Endothelial cell of umbilical vein (primary cell): ENCODE results near the gene IFNA10. TPM values are rescaled to one million over a fixed set of nuclear protein-coding genes. Genes with fewer than 3 reads are reported as not detected.
"Not testable (repeated sequence)": the region's sequence is repeated elsewhere in the genome, so short reads cannot be mapped to it uniquely, and the experiment has no call there.

Experiments
- Bru-seq: library from RNA; stranded (reverse); fragments of 400-500 nt; gene quantifications from one replicate; lab custom pipeline; 2021; lab: Mats Ljungman, UMichigan
- BruChase-seq, 2 experiments: library from RNA; stranded (reverse); fragments of 400-500 nt; gene quantifications; one replicate each; lab custom pipeline; 2021; lab: Mats Ljungman, UMichigan
- BruUV-seq: library from RNA; stranded (reverse); fragments of 400-500 nt; replicated peaks from 2 replicates; lab custom pipeline; 2021; lab: Mats Ljungman, UMichigan
- CTCF ChIA-PET: fragments of 300-600, 350-600 bp; sonication (Branson Sonifier 250); formaldehyde crosslinking; loops from one replicate; lab custom pipeline; 2021; ENCODE audit warnings: antibody characterized with exemption, inconsistent platforms; lab: Charles Lee
- POLR2A ChIA-PET: fragments of 300-600, 350-600 bp; sonication (Branson Sonifier 250); formaldehyde crosslinking; loops from one replicate; lab custom pipeline; 2021; ENCODE audit warnings: antibody characterized with exemption, inconsistent platforms; lab: Charles Lee
- DNase-seq: peaks from one replicate; pipeline ENCODE4 v3.0.0-alpha.2; 2011; ENCODE audit warnings: low read depth, low spot score
- FAIRE-seq: peaks from 2 replicates; lab custom pipeline; 2011; peaks lifted over from hg19 to GRCh38; lab: Jason Lieb, UNC
- H2AFZ ChIP-seq: 2 replicates; pipeline ENCODE4 v1.6.0; 2012; ENCODE audit warnings: low read depth, low read length, control low read depth, inconsistent platforms
- H3K27ac ChIP-seq: 2 replicates; pipeline ENCODE4 v1.5.1; 2011; ENCODE audit warnings: low read depth, mild to moderate bottlenecking, control low read depth, low read length, moderate library complexity; ENCODE audit not compliant: insufficient read depth
- H3K27me3 ChIP-seq, 2 experiments: 2 replicates each; pipeline versions ENCODE4 v1.6.0 to v1.6.1; 2011; ENCODE audit warnings: low read length in 2 of 2, mixed read lengths in 1 of 2; ENCODE audit not compliant: control insufficient read depth in 2 of 2, insufficient read depth in 2 of 2
- H3K36me3 ChIP-seq, 2 experiments: 2 replicates in 1 of 2; 3 replicates in 1 of 2; pipeline ENCODE4 v1.5.1; 2011; ENCODE audit warnings: low read length in 2 of 2, mild to moderate bottlenecking in 1 of 2, moderate library complexity in 1 of 2; ENCODE audit not compliant: control insufficient read depth in 2 of 2, insufficient read depth in 2 of 2; ENCODE audit errors: extremely low read depth in 1 of 2
- H3K4me1 ChIP-seq: 3 replicates; pipeline ENCODE4 v1.5.1; 2011; ENCODE audit warnings: mild to moderate bottlenecking, low read length; ENCODE audit not compliant: control insufficient read depth, insufficient read depth; ENCODE audit errors: extremely low read depth
- H3K4me2 ChIP-seq: 2 replicates; pipeline ENCODE4 v1.6.1; 2011; ENCODE audit warnings: low read length, control low read depth, mixed read lengths; ENCODE audit not compliant: insufficient read depth
- H3K4me3 ChIP-seq, 3 experiments: fragments of 200-600 bp in 1 of 3; sonication (generic), shearing (Covaris generic) in 1 of 3; replicated peaks in 1 of 3; 2 replicates each; pipeline ENCODE4 v1.5.1; 2011 to 2016; ENCODE audit warnings: control low read depth in 3 of 3, low read length in 3 of 3, mild to moderate bottlenecking in 2 of 3, inconsistent platforms in 1 of 3, low read depth in 1 of 3, moderate library complexity in 1 of 3; ENCODE audit not compliant: insufficient read depth in 1 of 3
- H3K79me2 ChIP-seq: 2 replicates; pipeline ENCODE4 v1.6.0; 2012; ENCODE audit warnings: low read length, inconsistent platforms; ENCODE audit not compliant: control insufficient read depth, insufficient read depth
- H3K9ac ChIP-seq: replicated peaks from 2 replicates; pipeline ENCODE3; 2011; ENCODE audit warnings: low read length, control low read depth; ENCODE audit not compliant: insufficient read depth; ENCODE audit errors: extremely low read depth
- H3K9me1 ChIP-seq: replicated peaks from 3 replicates; pipeline ENCODE4 v1.6.0; 2011; ENCODE audit warnings: mild to moderate bottlenecking, low read length; ENCODE audit not compliant: control insufficient read depth, insufficient read depth; ENCODE audit errors: extremely low read depth
- H3K9me3 ChIP-seq: replicated peaks from 2 replicates; pipeline ENCODE4 v1.5.1; 2012; ENCODE audit warnings: low read length, inconsistent platforms; ENCODE audit not compliant: control insufficient read depth, insufficient read depth
- H4K20me1 ChIP-seq: replicated peaks from 2 replicates; pipeline ENCODE3; 2011; ENCODE audit warnings: mild to moderate bottlenecking, low read length; ENCODE audit not compliant: control insufficient read depth, insufficient read depth; ENCODE audit errors: extremely low read depth
- CTCF ChIP-seq, 2 donors: IDR thresholded peaks; 1 replicate in 1 of 2; 2 replicates in 1 of 2; pipeline ENCODE4 v1.5.1; 2011; ENCODE audit warnings: low read length in 2 of 2, mild to moderate bottlenecking in 2 of 2, moderate library complexity in 2 of 2, control low read depth in 1 of 2, inconsistent platforms in 1 of 2, low read depth in 1 of 2; ENCODE audit not compliant: insufficient read depth in 1 of 2; ENCODE audit errors: extremely low read depth in 1 of 2
- EZH2 ChIP-seq: IDR thresholded peaks from 2 replicates; pipeline ENCODE4 v1.6.1; 2012; ENCODE audit warnings: borderline replicate concordance, low read depth, mild to moderate bottlenecking, moderate library complexity, low read length, inconsistent platforms; ENCODE audit not compliant: severe bottlenecking
- GATA2 ChIP-seq: IDR thresholded peaks from 2 replicates; pipeline ENCODE4 v1.7.0; 2011; ENCODE audit warnings: low read depth, mild to moderate bottlenecking, moderate library complexity, mixed read lengths, low read length; ENCODE audit not compliant: insufficient read length, insufficient read depth
- JUN ChIP-seq: IDR thresholded peaks from 2 replicates; pipeline ENCODE4 v1.6.1; 2011; ENCODE audit warnings: borderline replicate concordance, low read depth; ENCODE audit not compliant: insufficient read length, insufficient read depth
- POLR2A ChIP-seq: IDR thresholded peaks from 2 replicates; pipeline ENCODE4 v1.6.1; 2012; ENCODE audit warnings: low read depth, mild to moderate bottlenecking, control low read depth, low read length
- dilution Hi-C: fragments of 300-500 bp; cut with MboI; formaldehyde crosslinking; loops from one replicate; pipeline ENCODE4 v1.15.0; 2019; ENCODE audit warnings: low sequenced_read_pairs; ENCODE audit not compliant: extremely low pct_ligation_motif_present
- intact Hi-C: fragments of 100-400 bp; cut with micrococcal nuclease; formaldehyde crosslinking; loops from one replicate; pipeline ENCODE4 v1.10.0; 2022
- long read RNA-seq: library from polyadenylated mRNA; stranded (forward); transcript quantifications from one replicate; pipeline ENCODE4 v2.0.0, GENCODE V29; 2021
- polyA minus RNA-seq, 3 experiments: library from RNA; depleted of rRNA, polyadenylated mRNA; stranded (reverse); fragments of >200 nt; gene quantifications; 1 replicate in 1 of 3; 2 replicates in 2 of 3; pipeline ENCODE4 v1.2.3, GENCODE V29; 2011
- polyA plus RNA-seq, 4 experiments: library from polyadenylated mRNA; depleted of rRNA in 3 of 4; stranded (reverse) in 3 of 4; unstranded in 1 of 4; fragments of >200 nt; gene quantifications; 2 replicates each; pipeline versions ENCODE4 v1.2.1 to v1.2.3, GENCODE V29; 2011 to 2012; ENCODE audit warnings: missing spikeins in 1 of 4
- total RNA-seq: library from RNA; stranded (reverse); gene quantifications from 2 replicates; pipeline ENCODE4 v1.2.3, GENCODE V29; 2021

IFNA10 gene
- total RNA-seq (not detected in 2 replicates), polyA plus RNA-seq (not detected in 2 replicates), polyA minus RNA-seq (not detected in 2 replicates), Bru-seq, nascent RNA (not detected), BruChase-seq, experiment 1, labeled RNA remaining after a 6-hour chase (not detected), BruChase-seq, experiment 2, labeled RNA remaining after a 2-hour chase (not detected)
- polyA plus RNA-seq (2011; cell fraction: cytosol; rRNA removed), result not detected in 2 replicates
- polyA plus RNA-seq (2011; cell fraction: nucleus; rRNA removed), result not detected in 2 replicates
- not detected in 2 replicates for polyA plus RNA-seq (2012)
- polyA minus RNA-seq (2011; cell fraction: cytosol; rRNA and poly(A)+ RNA removed), result not detected
- not detected in 2 replicates for polyA minus RNA-seq (2011; cell fraction: nucleus; rRNA and poly(A)+ RNA removed)
- long read RNA-seq, result 0 reads

- H4K20me1 ChIP-seq, H3K9me3 ChIP-seq, H3K9ac ChIP-seq, intact Hi-C loops, H3K27ac ChIP-seq, CTCF ChIA-PET, H3K79me2 ChIP-seq, H3K36me3 ChIP-seq, dilution Hi-C loops, H2AFZ ChIP-seq, H3K27me3 ChIP-seq, FAIRE-seq, H3K9me1 ChIP-seq, DNase-seq, BruUV-seq, POLR2A ChIA-PET, H3K4me3 ChIP-seq, H3K4me1 ChIP-seq, H3K4me2 ChIP-seq: not testable (repeated sequence)
Observed at GRCh38 chr9:21207043-21207442, at the start of gene IFNA10. Gene IFNA10 (minus strand): TSS chr9:21207143. CDS start chr9:21207097, 46 bp downstream.

GRCh38 chr9:21255538-21256212, 48.7 kb upstream of the IFNA10 start:
- Histone ChIP-seq H3K79me2 (no peaks in the 10 kb centered on the region), H3K27ac (no peak overlapping the region), H3K4me2 (no peak overlapping the region), H4K20me1 (no peaks in the 10 kb centered on the region), H3K4me1 (peaks cover 3% of the 10 kb centered on the region), H2AFZ (no peak overlapping the region), H3K9me1 (no peaks in the 10 kb centered on the region), H3K4me3 (no peak overlapping the region), H3K9ac (no peak overlapping the region), H3K9me3 (no peaks in the 10 kb centered on the region), H3K36me3 (no peaks in the 10 kb centered on the region), H3K27me3 (peaks cover 31 to 53% of the 10 kb centered on the region in 2 experiments)
- no peak for FAIRE-seq
- TF ChIP-seq EZH2 (no peak), GATA2 (no peak), CTCF (IDR thresholded peaks at IDR 0.05; ENCODE audit: extremely low read depth in 1 of 2, insufficient read depth in 1 of 2, low read depth in 1 of 2, low read length in 2 of 2) (no peak), JUN (no peak), POLR2A (no peak)
- dilution Hi-C loops (no loop called here), intact Hi-C loops (no loop called here)
- BruUV-seq, result no TSS peak
- ChIA-PET POLR2A (no interaction called here), CTCF (no interaction called here)
- DNase-seq, result no peak
